SHP77 (cell line): ENCODE data around the gene KCNC2.
A peak's percentile ranks its signal among the peaks of the same experiment; 100 is the strongest.

Experiments
- DNase-seq, 2 experiments: peaks; one replicate each; lab custom pipeline; 2025; lab: John Stamatoyannopoulos, UW

Gene KCNC2

DNA sequence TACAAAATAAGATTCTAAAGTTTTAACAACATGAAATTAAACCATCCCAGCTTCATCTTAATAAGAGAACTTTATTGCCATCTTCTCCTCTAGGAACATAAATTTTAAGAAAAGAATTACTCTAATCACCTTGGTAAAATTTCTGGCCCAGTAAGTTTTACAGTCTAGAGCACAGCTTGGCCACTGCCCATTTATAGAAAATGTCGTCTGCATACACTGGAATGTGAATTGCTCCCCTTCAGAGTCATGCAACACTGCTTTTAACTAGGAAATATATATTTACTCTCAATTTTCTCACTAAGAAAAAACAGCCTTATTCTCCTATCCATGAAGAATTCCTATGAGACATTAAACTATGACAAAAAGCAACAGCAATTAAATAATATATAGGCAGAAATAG lies 48.2 kb downstream of the KCNC2 start:
- no peak for DNase-seq

DNA sequence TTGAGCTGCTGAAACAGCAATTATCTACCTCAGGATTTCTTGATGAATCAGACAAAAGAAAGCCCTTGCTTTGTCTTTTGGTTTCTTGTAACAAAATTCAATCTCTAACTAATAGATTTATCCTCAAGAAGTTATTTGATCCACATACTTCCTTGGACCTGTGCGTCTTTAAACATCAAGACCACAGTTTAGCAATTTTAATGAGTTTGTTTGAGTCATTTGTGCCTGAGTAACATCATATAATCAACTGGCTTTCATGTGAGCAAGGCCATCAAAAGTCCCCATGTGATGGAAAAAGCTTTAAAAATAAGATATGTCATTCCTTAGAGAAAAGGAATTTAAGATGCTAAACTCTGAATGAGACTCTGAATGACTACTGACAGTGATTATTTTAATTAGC lies 52.3 kb downstream of the KCNC2 start:
- no peak for DNase-seq

DNA sequence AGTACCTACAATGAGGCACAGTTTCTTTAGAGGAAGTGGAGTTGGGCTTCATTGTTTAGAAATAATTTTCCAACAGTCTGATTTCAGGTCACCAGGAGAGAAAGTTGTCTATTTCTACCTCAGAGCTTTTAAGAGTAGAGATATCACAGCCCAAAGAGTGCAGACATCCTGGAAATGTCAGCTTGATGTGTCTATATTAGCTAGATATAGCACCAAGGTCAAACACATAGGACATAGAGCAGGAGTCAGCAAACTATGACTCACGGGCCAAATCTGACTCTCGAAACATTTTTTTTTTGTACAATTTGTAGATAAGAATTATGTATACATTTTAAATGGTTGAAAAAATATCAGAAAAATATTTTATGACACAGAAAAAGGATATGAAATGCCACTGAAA lies 53.7 kb downstream of the KCNC2 start:
- no peak for DNase-seq

DNA sequence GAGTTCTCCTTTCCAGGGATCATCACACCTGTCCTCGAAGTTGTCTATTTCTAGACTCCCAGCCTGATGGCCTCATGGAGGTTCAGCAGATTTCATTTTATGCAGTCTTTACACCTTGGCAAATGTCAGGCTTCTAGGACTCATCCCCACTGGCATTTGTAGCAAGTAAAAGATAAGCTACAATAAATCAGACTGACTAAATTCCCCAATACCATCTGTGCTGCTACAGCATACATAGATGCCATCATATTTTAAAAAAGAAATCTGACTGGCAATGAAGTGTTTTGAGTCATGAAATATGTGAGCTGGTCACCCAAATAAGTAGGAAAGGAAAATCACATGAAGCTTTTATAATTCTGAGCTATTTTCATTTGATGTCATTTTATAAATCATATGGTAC lies 55.3 kb downstream of the KCNC2 start:
- DNase-seq, result no peak

DNA sequence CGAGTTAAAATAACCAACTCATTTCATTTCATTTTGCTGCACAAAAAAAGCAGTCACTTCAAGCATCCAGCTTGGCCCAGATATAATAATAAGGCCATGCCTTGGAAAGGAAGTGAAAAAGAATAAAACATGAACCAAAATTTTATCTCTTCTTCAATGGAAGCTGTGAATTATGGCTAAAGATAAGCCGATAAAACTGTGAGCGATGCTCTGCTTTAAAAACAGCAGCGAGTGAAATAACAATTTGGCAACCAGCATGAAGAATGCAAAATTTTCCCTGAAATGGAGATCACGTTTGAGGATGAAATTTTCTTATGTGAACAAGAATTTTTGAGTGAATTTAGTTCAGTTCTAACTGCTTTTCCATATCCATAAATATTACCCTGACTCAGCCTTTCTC lies 70.4 kb downstream of the KCNC2 start:
- DNase-seq, result no peak

DNA sequence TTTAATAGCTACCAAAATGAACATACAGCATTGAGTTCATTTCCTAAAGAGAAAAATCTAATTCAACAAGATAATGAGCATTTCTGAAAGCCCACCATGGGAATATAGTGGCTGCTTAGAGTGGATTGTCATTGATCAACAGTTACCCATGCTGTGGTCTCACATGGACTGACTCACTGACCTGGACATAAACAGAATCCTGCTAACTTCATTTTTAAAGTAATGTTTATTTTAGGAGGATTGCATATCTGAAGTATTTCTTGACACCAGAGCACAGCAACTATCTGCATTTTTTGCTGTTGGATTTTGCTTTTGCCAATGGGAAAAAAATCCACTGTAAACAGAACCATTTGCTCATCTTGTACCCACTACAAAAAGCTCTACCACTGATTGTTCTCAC lies 71.7 kb downstream of the KCNC2 start:
- no peak for DNase-seq

DNA sequence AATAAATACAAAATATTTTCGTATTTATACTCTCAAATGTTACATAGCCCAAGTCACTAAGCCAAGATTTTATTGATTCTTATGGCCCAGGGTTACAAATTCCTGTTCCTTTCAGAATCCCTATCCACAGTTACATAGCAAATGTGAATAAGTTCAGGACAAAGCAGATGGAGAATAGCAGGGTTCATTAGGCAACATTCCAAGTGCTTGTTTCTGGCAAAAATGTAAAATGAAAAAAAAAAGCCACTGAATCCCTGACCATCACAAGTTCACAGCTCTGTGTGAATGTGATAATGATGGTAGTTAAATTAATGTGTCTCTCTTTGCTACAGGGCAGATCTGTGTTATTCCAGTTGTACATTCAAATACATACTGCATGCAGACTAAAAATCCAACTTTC lies 74.6 kb downstream of the KCNC2 start:
- no peak for DNase-seq

DNA sequence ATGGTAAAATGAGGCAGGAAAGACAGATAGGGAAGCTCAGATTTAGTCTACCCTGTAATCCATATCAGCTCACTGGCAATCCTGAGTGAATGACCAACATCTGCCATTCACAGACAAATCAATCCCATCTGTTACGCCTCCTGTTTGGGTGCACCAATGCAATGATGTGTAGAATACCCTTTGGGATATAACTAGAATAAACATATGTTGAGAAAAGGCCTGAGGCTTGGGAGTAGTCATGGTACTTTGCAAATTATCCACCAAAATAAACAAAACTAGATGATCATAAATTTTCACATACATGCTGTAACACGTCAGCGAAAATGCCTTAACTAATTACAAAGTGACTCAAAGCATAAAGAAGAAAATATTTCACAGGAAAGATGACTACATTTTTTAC lies 78.8 kb downstream of the KCNC2 start:
- DNase-seq, result no peak

DNA sequence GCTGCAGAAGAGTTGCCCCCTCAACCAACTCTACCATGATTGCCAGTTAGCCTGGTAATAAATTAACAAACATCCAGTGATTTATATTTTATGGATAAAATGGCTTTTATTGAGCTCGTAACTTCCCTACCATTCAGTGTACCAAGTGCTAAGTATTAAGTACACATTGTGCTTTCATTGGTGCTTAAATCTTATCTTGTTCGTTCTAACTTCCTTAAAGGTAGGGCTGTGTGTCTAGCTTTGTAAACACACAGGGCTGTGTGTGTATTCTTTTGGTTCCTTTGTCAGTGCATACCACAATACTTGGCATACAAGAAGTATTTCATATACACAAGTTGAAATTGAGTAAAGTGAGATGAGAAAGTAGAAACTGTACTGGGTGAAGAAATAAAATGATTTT lies 80.4 kb downstream of the KCNC2 start:
- no peak for DNase-seq

DNA sequence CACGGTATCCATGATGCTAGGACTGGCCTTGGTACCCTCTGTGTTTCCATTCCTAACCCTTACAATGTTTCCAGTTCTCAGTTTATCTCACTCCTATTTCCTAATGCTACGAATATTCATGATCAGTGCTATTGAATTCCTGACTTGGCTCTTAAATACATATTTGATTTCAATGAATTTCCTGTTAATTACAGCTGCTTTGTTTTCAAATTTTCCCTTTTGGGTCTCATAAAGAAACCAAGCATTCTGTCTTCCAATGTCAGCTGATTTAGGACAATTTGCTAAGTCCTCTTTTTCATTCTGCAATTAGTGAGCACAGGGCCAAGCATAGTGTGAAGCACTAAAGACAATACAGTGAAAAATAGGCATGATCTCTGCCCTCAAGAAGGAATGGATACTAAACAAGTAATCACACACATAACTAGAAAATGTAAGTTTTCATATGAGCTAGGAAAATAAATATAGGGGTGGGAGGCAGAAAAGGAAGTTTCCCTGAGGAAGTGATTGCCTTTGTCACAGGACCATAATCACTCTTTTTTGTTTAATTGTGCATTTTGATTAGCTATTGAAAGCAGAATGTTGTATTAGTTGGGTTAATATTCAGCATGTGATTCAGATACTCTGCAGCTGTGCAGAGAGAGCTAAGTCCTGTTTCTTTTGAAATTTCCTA lies 88.5 kb downstream of the KCNC2 start:
- no peak for DNase-seq

DNA sequence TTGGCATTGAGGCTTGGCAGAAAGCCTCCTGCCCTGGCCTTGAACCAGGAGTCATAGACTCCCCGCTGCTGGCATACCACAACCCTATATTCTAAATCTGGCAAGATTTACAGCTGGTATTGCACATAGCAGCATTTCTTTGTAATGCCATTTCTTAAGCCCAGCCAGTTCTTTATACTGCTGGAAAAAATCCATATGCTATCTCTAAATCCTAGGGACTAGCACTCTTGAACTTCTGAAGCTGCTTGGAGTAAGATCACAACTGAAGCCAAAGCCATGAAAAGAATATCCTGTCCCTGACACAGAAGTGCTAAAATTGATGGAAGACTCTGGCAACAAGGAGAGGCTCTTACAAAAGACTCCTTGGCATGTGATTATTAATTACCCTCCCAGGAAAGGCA lies 89.3 kb downstream of the KCNC2 start:
- DNase-seq, result no peak

DNA sequence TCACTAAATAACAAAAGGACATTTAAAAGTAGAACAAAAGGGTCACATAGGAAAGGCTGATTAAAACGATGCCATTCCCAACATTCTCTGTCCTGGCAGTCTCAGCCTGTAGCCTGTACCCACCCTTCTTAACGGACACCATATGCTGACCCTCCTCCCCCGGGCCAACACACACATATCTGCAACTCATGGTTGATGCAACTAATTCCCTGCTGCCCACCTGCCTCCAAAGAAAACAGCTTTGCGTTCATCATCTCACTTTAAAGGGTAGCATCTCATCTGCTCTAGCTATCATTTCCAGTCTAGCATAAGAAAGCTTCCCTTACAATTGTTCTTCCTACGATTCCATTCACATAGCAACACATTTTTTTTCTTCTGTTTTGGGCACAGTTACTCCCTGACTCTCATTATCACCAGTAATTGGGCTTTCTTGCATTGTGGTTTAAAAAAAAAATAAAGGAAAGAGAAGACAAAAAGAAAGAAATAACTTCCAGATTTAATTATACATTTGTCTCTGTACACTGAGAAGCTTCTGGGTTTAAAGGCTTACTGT lies 92.9 kb downstream of the KCNC2 start:
- DNase-seq, result no peak

DNA sequence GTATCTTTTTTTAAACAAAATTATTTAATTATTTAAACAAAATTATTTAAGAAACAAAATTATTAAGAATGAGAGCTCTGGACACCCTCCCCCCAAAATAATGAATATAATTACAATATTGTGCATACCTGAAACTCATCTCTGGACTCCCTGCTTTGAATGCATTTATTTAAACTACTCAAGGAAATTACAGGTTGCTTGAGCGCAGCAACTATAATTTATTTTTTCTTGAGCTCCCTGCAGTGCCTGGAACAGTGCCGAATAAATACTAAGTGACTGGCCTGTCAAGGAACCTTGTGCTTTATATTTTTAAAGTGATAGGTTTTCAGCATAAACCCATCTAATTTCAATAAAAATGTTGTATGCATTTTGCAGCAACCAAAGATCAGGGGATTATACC lies 93.9 kb downstream of the KCNC2 start:
- no peak for DNase-seq

DNA sequence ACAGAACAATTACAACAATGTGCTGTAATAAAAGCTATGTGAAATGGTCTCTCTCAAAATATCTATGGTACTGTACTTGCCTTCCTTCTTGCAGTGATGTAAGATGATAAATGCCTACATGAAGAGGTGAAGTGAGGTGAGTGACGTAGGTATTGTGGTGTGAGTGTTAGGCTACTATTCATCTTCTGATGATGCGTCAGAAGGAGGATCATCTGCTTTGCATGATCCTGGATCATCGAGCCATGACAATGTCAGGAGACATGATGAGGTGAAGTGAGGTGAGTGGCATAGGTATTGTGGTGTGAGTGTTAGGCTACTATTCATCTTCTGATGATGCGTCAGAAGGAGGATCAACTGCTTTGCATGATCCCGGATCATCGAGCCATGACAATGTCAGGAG lies 105.8 kb downstream of the KCNC2 start:
- no peak for DNase-seq

DNA sequence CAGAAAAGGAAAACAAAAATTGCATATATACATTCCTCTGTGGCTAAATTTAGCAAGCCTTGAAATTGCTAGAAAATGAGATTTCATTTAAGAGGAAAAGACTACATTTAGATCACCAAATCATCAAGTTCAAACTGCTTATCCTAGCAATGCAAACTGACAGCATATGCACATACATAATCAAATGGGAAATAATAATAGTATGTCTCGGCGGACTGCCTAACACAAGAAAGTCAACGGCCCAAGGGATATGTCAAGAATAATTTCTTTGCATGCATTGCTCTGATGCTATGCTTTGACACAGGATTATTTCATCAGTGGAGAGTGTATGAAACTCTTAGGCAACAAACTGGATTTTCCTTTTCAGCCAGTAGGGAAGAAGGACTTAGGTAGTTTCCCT lies 107.9 kb downstream of the KCNC2 start:
- no peak for DNase-seq

DNA sequence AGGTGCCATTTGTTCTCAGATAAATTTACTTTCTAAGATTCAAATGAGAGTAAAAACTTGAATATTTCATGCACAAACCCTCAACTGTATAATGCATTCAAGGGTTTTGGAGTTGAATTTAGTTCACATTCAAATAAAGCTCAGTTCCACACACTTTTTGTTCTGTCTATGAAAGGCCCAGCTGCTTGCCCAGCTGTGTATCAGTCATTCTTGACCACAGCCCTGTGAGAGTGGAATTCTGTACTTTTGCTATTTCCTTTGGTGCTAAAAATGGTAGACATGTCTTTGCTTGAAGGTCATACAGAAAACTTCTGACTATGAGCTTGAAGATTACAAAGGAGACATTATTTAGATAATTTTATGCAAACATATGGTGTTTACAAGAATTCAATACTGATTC lies 110.4 kb downstream of the KCNC2 start:
- DNase-seq, result no peak

DNA sequence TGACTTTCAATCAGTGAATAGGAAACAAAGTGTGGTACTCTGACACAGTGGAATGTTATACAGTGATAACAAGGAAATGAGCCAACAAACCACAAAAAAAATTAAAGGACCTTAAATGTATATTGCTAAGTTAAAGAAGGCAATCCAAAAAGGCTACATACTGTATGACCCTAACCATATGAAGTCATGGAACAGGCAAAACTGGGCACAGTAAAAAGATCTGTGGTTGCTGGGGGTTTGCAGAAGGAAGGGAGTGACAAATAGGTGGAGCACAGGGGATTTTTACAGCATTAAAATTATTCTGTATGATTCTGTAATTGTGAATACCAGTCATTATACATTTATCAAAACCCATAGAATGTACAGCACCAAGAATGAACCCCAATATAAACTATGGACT lies 112.6 kb downstream of the KCNC2 start:
- DNase-seq, result no peak

DNA sequence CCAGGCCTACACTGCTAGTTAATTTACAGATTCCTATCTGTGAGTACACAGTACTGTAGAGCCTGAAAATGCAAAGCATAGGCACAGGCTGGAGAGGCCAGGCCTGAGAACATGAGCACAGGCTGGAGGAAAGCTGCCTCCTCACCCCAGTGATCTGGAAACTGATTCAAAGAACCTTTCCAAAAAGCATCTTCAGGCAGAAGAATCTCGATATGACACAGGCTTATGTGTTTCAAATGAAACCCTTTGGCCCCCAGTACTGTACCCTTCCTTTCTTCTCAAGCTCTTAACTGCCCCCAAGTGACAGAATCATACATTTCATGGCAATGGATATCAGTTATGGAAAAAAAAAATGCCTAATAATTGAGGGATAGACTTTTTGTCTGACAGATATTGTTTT lies 122.0 kb downstream of the KCNC2 start:
- DNase-seq, result peak in 1 of 2 experiments; percentile 2

DNA sequence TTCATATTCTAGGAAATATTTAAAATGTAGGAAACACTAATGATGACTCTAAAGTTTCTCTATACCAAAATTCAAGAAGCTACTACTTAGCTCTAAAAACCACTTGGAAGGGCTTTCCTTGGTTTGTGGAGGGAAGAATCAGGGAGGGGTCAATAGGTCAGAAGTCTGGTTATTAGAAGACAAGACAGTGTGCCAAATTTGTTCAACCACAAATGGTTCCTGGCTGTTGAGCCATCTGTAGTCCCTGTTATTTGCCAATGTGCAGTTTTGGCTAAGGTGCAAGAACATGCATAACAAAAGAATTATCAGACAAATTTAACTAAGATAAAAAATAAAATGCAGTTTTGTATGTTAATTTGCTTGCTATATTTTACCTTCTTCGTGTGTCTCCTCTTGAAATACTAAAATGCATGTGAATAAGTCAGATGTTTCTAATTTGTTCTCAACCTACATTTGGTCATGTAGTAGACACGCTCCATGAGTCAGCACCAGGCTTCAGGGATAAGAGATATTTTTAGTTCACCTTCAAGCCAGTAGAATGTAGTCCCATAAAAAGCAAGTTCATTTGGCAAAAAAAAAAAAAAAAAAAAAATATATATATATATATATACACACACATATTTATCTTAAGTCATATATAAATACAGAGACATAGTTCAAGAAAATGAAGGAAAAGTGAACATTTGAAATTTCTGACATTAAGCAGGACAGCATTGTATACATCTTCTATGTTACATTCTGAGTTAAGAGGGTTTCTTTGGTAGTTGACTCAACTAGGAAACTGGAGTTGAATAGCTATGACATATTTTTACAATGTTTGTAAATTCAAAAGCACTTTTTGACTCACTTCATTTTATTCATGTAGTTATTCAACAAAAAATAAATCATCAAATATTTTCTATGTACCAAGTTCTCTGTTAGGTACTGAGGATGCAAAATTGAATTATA lies 123.3 kb downstream of the KCNC2 start:
- no peak for DNase-seq

DNA sequence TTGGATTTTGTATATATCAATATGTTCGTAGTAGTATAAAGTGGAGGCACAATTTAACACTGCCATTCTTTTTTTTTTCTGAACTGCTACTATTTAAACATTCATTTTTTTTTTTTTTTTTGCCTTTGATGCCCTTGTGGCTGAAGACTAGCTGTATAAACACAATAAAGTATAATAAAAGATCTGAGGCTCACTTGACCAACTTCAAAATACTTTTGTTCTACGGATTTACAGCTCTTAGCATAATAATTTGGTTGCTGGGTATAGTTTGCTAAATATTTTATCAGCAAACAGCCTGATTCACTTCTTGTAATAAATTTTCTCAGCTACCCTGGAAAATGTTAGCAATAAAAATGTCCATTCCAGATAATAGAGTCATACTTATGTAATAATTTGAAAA lies 128.3 kb downstream of the KCNC2 start:
- no peak for DNase-seq

DNA sequence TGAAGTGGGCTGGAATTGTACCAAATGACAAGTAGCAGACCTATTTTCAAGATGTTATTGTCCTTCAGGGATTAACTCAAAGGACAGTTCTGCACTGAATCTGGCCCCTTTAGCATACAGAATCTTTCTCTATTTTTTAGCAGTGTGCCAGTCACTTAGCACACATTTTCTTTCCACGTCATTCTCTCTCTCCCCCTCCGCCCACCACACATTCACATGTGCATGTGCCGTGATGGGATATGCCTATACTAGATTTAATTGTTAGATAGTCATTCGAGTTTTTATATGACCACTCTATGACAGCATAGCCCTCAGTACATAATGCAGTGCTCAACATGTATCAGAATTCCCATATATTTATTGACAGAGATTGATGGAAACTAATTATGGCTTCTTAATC lies 129.1 kb downstream of the KCNC2 start:
- DNase-seq, result no peak

DNA sequence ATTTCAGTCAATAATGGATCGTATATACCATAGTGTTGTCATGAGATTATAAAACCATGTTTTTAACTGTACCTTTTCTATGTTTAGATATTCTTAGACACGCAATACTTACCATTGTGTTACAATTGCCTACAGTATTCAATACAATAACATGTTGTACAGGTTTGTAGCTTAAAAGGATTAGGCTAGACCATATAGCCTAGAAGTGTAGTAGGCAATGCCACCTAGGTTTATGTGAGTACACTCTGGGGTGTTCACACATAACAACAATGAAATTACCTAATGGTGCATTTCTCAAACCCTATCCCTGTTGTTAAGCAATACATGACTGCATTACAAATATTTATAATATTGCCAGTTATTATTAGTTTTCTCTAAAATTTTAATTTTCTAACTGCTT lies 144.2 kb downstream of the KCNC2 start:
- DNase-seq, result no peak

DNA sequence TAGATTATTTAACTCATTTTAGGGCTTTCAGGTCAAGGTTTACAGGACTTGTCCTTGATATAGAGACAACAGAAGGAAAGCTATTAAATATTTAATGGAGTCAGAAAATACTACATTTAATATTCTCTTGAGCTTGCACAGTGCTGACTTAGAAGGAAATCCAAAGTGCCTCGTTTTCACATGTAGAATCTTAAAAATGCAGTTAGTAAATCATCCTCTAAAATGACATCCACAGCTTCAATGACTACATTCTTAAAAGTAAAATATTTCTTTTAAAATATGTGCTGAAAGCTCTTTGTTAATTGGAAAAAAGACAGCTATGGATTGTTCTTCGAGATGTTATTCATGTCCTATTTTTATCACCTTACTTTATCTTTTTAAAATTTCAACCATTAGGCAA lies 146.9 kb downstream of the KCNC2 start:
- DNase-seq, result no peak
